Suprapubic skin (tissue), 4 donors: ENCODE data around the gene ABCC8. TPM values are rescaled to one million over a fixed set of nuclear protein-coding genes. Genes with fewer than 3 reads are reported as not detected.

Experiments used
- DNase-seq, 2 donors: peaks; one replicate each; pipeline ENCODE4 v3.0.0-alpha.2; 2019; ENCODE audit warnings: low spot score in 2 of 2
- H3K27ac ChIP-seq: fragments of 200-600 bp; sonication (generic); one replicate; pipeline ENCODE4 v1.5.1; 2019
- H3K27me3 ChIP-seq: fragments of 200-600 bp; sonication (generic); one replicate; pipeline ENCODE4 v1.5.1; 2019
- H3K36me3 ChIP-seq: fragments of 200-600 bp; sonication (generic); one replicate; pipeline ENCODE4 v1.5.1; 2019
- H3K4me1 ChIP-seq: fragments of 200-600 bp; sonication (generic); one replicate; pipeline ENCODE4 v1.5.1; 2019
- H3K4me3 ChIP-seq: fragments of 200-600 bp; sonication (generic); one replicate; pipeline ENCODE4 v1.5.1; 2019; ENCODE audit warnings: mild to moderate bottlenecking
- H3K9me3 ChIP-seq: fragments of 200-600 bp; sonication (generic); one replicate; pipeline ENCODE4 v1.5.1; 2019
- CTCF ChIP-seq, 2 donors: fragments of 200-600 bp in 1 of 2; fragments of 450-650 bp in 1 of 2; sonication (generic) in 1 of 2; IDR thresholded peaks; one replicate each; pipeline ENCODE4 v1.5.1; 2016 to 2019; ENCODE audit warnings: antibody characterized with exemption in 2 of 2, mild to moderate bottlenecking in 1 of 2, moderate library complexity in 1 of 2
- EP300 ChIP-seq: sonication (generic); formaldehyde crosslinking; IDR thresholded peaks from one replicate; pipeline ENCODE4 v1.6.1; 2017; ENCODE audit warnings: antibody characterized with exemption
- POLR2A ChIP-seq, 2 donors: fragments of 450-650 bp; IDR thresholded peaks; one replicate each; pipeline ENCODE4 v1.6.1; 2017; ENCODE audit warnings: antibody characterized with exemption in 2 of 2, mild to moderate bottlenecking in 2 of 2, moderate library complexity in 2 of 2
- POLR2AphosphoS5 ChIP-seq, 3 donors: sonication (generic); formaldehyde crosslinking; IDR thresholded peaks; one replicate each; pipeline ENCODE4 v1.6.1; 2017; ENCODE audit warnings: antibody characterized with exemption in 3 of 3
- WGBS: methylation state at CpG from one replicate; pipeline ENCODE4 v1.1.5; 2018; 5-methylcytosine and 5-hydroxymethylcytosine counted together
- total RNA-seq, 4 donors: library from RNA; depleted of rRNA; stranded (reverse); fragments of >200 nt; gene quantifications; one replicate each; pipeline ENCODE4 v1.1.0, GENCODE V29; 2016

Gene ABCC8
- total RNA-seq, 4 donors from 2014 or later = 0.42 TPM; not detected in 3

- 63% methylated on average over 11 of the region's 11 CpGs for WGBS
- no peak for DNase-seq
- Histone ChIP-seq H3K4me3 (no peak overlapping the region), H3K36me3 (no peaks in the 10 kb centered on the region), H3K27me3 (peaks cover 4% of the 10 kb centered on the region), H3K27ac (no peak overlapping the region), H3K4me1 (no peaks in the 10 kb centered on the region), H3K9me3 (no peaks in the 10 kb centered on the region)
- no peak for TF ChIP-seq CTCF (IDR thresholded peaks at IDR 0.05)
Measured at GRCh38 chr11:17463546-17464174, 13.0 kb downstream of the ABCC8 start.

- TF ChIP-seq POLR2A (IDR thresholded peaks at IDR 0.05) = no peak
- no peak for TF ChIP-seq CTCF (IDR thresholded peaks at IDR 0.05)
- no peak for TF ChIP-seq EP300
- no peak for TF ChIP-seq POLR2AphosphoS5 (IDR thresholded peaks at IDR 0.05)
- no peak for DNase-seq
- H3K36me3 ChIP-seq = no peaks in the 10 kb centered on the region
- peaks cover 4% of the 10 kb centered on the region for H3K27me3 ChIP-seq
- no peaks in the 10 kb centered on the region for H3K4me1 ChIP-seq
- no peak overlapping the region for H3K4me3 ChIP-seq
- no peak overlapping the region for H3K27ac ChIP-seq
- H3K9me3 ChIP-seq = no peaks in the 10 kb centered on the region
- WGBS = 60% methylated on average over 13 of the region's 13 CpGs
Measured at GRCh38 chr11:17462940-17463339, 13.7 kb downstream of the ABCC8 start.

GRCh38 chr11:17460406-17460805, 16.2 kb downstream of the ABCC8 start:
- no peak overlapping the region for H3K4me3 ChIP-seq
- H3K9me3 ChIP-seq = no peaks in the 10 kb centered on the region
- H3K36me3 ChIP-seq = no peaks in the 10 kb centered on the region
- TF ChIP-seq EP300 (no peak), POLR2A (IDR thresholded peaks at IDR 0.05) (no peak), CTCF (IDR thresholded peaks at IDR 0.05) (no peak), POLR2AphosphoS5 (IDR thresholded peaks at IDR 0.05) (no peak)
- peaks cover 4% of the 10 kb centered on the region for H3K27me3 ChIP-seq
- no peak overlapping the region for H3K27ac ChIP-seq
- DNase-seq = no peak
- 76% methylated on average over 5 of the region's 12 CpGs for WGBS
- no peaks in the 10 kb centered on the region for H3K4me1 ChIP-seq

GRCh38 chr11:17459236-17459896, 17.3 kb downstream of the ABCC8 start:
- TF ChIP-seq POLR2A (IDR thresholded peaks at IDR 0.05) = no peak
- no peak for TF ChIP-seq POLR2AphosphoS5 (IDR thresholded peaks at IDR 0.05)
- TF ChIP-seq EP300 = no peak
- TF ChIP-seq CTCF (IDR thresholded peaks at IDR 0.05) = no peak
- Histone ChIP-seq H3K9me3 (no peaks in the 10 kb centered on the region), H3K27me3 (peaks cover 4% of the 10 kb centered on the region), H3K36me3 (no peaks in the 10 kb centered on the region), H3K4me1 (no peaks in the 10 kb centered on the region), H3K27ac (no peak overlapping the region), H3K4me3 (no peak overlapping the region)
- DNase-seq = no peak
- WGBS = 44% methylated on average over 9 of the region's 9 CpGs

- Histone ChIP-seq H3K27me3 (peaks cover 3% of the 10 kb centered on the region), H3K27ac (no peak overlapping the region), H3K4me1 (no peaks in the 10 kb centered on the region), H3K36me3 (no peaks in the 10 kb centered on the region), H3K9me3 (no peaks in the 10 kb centered on the region), H3K4me3 (no peak overlapping the region)
- WGBS = 63% methylated on average over 8 of the region's 8 CpGs
- no peak for DNase-seq
- TF ChIP-seq POLR2A (IDR thresholded peaks at IDR 0.05) (no peak), EP300 (no peak), CTCF (IDR thresholded peaks at IDR 0.05) (no peak), POLR2AphosphoS5 (IDR thresholded peaks at IDR 0.05) (no peak)
Measured at GRCh38 chr11:17458268-17458667, 18.4 kb downstream of the ABCC8 start.
